ENCODE results near the gene EPS8L3.

The EPS8L3 gene

DNA sequence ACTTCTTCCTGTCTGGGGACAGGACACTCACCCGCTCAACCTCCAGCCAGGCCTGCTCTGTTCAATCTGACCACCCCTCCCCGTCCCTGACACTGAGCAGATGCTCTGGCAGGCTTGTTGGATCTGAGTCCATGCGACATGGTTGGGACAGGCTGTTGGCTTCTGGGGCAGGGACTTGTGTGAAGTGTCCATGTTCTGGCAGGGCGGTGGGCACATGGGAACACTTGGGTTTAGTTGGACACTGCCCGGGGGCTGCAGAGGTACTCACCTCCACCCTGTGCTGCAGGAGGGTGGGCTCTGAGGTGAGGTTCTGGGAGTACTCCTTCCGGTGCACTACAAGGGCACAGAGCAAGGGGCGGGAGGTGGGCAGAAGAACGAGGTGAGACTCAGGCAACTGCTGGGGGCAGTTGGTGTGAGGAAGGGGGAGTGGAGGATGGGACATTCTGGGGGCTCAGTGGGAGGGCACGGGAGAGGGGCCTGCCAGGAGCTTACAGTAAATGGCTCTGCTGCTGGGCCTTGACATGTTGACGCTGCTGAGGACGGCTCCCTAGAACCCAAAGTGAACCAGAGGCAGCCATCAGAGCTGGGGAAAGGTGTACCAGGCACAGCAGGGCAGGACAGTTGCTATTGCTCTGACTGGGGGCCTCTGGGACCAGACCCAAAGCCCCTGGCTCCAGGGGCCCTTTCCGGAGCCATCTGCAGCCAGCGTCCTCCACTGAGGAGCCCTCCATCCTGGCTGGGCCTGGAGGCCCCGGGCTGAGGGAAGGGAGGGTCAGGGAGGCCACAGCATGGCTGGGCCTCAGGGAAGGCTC, 2.3 kb downstream of the EPS8L3 start:
- Histone ChIP-seq H3K36me3 (ENCODE audit: low read length) (no peaks in the 10 kb centered on the region), H4K20me1 (ENCODE audit: low read depth, low read length) (no peaks in the 10 kb centered on the region), H3K27me3 (ENCODE audit: low read length) (no peaks in the 10 kb centered on the region), H3K9ac (ENCODE audit: low read length) (no peak overlapping the region), H2AFZ (ENCODE audit: low read depth, low read length, severe bottlenecking) (no peak overlapping the region), H3K9me2 (replicated peaks; ENCODE audit: insufficient read depth, low read length) (no peaks in the 10 kb centered on the region), H3K9me3 (ENCODE audit: insufficient read depth, low read length) (no peaks in the 10 kb centered on the region), H3K4me2 (ENCODE audit: low read depth, low read length, poor library complexity, severe bottlenecking) (no peak overlapping the region), H3K79me2 (ENCODE audit: insufficient read depth, low read length) (no peaks in the 10 kb centered on the region), H3F3A (ENCODE audit: insufficient read depth) (no peaks in the 10 kb centered on the region), H3K27ac (ENCODE audit: low read depth, low read length) (no peak overlapping the region), H3K4me3 (ENCODE audit: insufficient read depth, low read length, poor library complexity, severe bottlenecking) (no peak overlapping the region)
- no peak for TF ChIP-seq EZH2phosphoT487 (conservative IDR thresholded peaks at IDR 0.05; ENCODE audit: low read length)
- TF ChIP-seq, protein P1, sequence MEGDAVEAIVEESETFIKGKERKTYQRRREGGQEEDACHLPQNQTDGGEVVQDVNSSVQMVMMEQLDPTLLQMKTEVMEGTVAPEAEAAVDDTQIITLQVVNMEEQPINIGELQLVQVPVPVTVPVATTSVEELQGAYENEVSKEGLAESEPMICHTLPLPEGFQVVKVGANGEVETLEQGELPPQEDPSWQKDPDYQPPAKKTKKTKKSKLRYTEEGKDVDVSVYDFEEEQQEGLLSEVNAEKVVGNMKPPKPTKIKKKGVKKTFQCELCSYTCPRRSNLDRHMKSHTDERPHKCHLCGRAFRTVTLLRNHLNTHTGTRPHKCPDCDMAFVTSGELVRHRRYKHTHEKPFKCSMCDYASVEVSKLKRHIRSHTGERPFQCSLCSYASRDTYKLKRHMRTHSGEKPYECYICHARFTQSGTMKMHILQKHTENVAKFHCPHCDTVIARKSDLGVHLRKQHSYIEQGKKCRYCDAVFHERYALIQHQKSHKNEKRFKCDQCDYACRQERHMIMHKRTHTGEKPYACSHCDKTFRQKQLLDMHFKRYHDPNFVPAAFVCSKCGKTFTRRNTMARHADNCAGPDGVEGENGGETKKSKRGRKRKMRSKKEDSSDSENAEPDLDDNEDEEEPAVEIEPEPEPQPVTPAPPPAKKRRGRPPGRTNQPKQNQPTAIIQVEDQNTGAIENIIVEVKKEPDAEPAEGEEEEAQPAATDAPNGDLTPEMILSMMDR (IDR thresholded peaks at IDR 0.05; ENCODE audit: insufficient read depth, low read length, poor library complexity, severe bottlenecking) = no peak

DNA sequence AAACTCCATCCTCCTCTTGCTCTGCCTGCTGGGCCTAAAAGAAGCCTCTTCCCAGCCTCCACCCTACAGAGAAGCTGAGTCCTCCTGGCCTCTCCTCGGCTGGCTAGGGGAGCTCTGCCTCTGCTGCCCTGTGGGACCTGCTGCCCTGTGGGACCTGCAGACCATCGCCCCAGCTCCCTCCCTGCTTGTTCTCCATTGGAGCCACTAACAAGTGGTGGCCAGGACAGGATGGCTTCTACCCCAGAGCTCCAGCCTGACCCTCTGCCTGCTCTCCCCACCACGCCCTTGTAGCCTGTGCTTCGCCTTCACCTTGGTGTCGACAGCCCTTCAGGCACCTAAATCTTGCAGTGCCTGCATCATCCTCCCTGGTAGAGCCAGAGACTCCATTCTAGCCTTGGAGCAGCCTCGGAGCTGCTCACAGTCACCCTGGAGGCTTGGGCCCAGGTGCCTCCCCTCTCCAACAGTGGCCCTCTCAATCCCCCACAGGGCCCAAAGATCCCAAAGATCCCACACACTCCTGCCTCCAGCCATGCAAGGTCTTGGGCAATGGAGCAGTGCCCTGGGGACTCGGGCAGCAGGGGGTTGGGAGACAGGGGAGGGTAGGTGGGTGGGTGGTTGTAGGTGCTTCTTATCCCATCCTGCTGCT, 3.0 kb downstream of the EPS8L3 start:
- Histone ChIP-seq H3K9me3 (ENCODE audit: insufficient read depth, low read length) (no peaks in the 10 kb centered on the region), H2AFZ (ENCODE audit: low read depth, low read length, severe bottlenecking) (no peak overlapping the region), H3K9ac (ENCODE audit: low read length) (no peak overlapping the region), H4K20me1 (ENCODE audit: low read depth, low read length) (no peaks in the 10 kb centered on the region), H3K27ac (ENCODE audit: low read depth, low read length) (no peak overlapping the region), H3K4me2 (ENCODE audit: low read depth, low read length, poor library complexity, severe bottlenecking) (no peak overlapping the region), H3K4me3 (ENCODE audit: insufficient read depth, low read length, poor library complexity, severe bottlenecking) (no peak overlapping the region), H3K36me3 (ENCODE audit: low read length) (no peaks in the 10 kb centered on the region), H3K79me2 (ENCODE audit: insufficient read depth, low read length) (no peaks in the 10 kb centered on the region), H3K9me2 (replicated peaks; ENCODE audit: insufficient read depth, low read length) (no peaks in the 10 kb centered on the region), H3K27me3 (ENCODE audit: low read length) (no peaks in the 10 kb centered on the region), H3F3A (ENCODE audit: insufficient read depth) (no peaks in the 10 kb centered on the region)
- TF ChIP-seq, protein P1 (IDR thresholded peaks at IDR 0.05; ENCODE audit: insufficient read depth, low read length, poor library complexity, severe bottlenecking) = no peak
- no peak for TF ChIP-seq EZH2phosphoT487 (conservative IDR thresholded peaks at IDR 0.05; ENCODE audit: low read length)

DNA sequence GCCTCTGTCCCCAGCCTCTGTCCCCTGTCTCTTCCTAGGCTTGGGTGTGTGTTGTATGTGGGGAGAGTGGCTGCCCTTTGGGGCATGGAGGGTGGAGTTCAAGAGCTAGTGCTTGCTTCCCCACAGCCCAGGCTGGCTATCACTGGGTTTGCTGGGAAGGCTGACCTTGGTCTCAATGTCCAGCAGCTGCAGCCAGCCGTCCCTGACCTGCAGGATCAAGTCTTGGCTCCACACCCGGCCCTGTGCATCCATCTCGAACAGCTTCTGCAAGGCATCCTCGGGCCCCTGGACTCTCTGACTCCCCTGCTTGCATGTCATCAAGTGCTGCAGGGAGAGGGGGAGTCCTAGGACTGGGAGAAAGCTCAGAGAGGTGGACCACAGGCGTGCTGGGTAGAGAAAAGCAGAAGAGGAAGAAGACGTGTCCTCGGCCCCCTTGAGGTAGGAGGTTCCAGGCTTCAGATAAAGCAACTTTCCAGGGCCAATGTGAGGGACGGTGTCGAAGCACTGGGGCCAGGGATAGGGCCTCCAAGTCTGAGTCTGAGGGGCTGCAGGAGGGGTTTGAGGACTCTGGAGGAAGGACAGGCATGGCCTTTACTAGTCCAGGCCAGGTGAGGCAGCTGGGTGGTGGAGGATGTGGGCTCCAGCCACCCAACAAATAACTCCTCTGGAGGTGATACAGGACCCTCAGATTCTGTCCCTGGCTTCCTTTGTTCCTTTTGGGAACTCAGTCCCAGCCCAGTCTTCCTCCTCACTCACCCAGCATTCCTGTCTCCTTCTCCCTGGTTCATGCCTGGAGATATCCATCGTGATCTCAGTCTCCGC, 4.0 kb downstream of the EPS8L3 start:
- Histone ChIP-seq H3K9me2 (replicated peaks; ENCODE audit: insufficient read depth, low read length) (no peaks in the 10 kb centered on the region), H3F3A (ENCODE audit: insufficient read depth) (no peaks in the 10 kb centered on the region), H3K4me2 (ENCODE audit: low read depth, low read length, poor library complexity, severe bottlenecking) (no peak overlapping the region), H3K4me3 (ENCODE audit: insufficient read depth, low read length, poor library complexity, severe bottlenecking) (no peak overlapping the region), H3K9me3 (ENCODE audit: insufficient read depth, low read length) (no peaks in the 10 kb centered on the region), H3K79me2 (ENCODE audit: insufficient read depth, low read length) (no peaks in the 10 kb centered on the region), H3K27ac (ENCODE audit: low read depth, low read length) (no peak overlapping the region), H3K36me3 (ENCODE audit: low read length) (no peaks in the 10 kb centered on the region), H3K9ac (ENCODE audit: low read length) (no peak overlapping the region), H3K27me3 (ENCODE audit: low read length) (no peaks in the 10 kb centered on the region), H4K20me1 (ENCODE audit: low read depth, low read length) (no peaks in the 10 kb centered on the region), H2AFZ (ENCODE audit: low read depth, low read length, severe bottlenecking) (no peak overlapping the region)
- TF ChIP-seq, protein P1 (IDR thresholded peaks at IDR 0.05; ENCODE audit: insufficient read depth, low read length, poor library complexity, severe bottlenecking) = no peak
- TF ChIP-seq EZH2phosphoT487 (conservative IDR thresholded peaks at IDR 0.05; ENCODE audit: low read length) = no peak

Measured in SU-DHL-6 (cell line).